Gastroesophageal sphincter (tissue), 4 donors: ENCODE results near the gene NDUFA6. TPM values are rescaled to one million over a fixed set of nuclear protein-coding genes. Genes with fewer than 3 reads are reported as not detected.
A peak's percentile ranks its signal among the peaks of the same experiment; 100 is the strongest.
"Not testable (repeated sequence)": the region's sequence is repeated elsewhere in the genome, so short reads cannot be mapped to it uniquely, and the experiment has no call there.

Source experiments
- ATAC-seq: fragments of 150-250 bp; one replicate; pipeline ENCODE4 v1.9.1; 2016; ENCODE audit warnings: mild to moderate bottlenecking, moderate library complexity
- H3K27ac ChIP-seq, 4 donors: fragments of 200-600 bp; sonication (generic) in 3 of 4; 1 replicate in 3 of 4; 2 replicates in 1 of 4; pipeline ENCODE4 v1.5.1; 2016 to 2019
- H3K27me3 ChIP-seq: fragments of 200-600 bp; sonication (generic); one replicate; pipeline ENCODE4 v1.5.1; 2019
- H3K36me3 ChIP-seq, 2 donors: fragments of 200-600 bp; sonication (generic); one replicate each; pipeline ENCODE4 v1.5.1; 2019; ENCODE audit warnings: control low read depth in 1 of 2
- H3K4me1 ChIP-seq, 3 donors: fragments of 200-600 bp; sonication (generic); 1 replicate in 2 of 3; 2 replicates in 1 of 3; pipeline ENCODE4 v1.5.1; 2016 to 2019; ENCODE audit warnings: control low read depth in 2 of 3
- H3K4me3 ChIP-seq, 2 donors: fragments of 200-600 bp; sonication (generic); one replicate each; pipeline ENCODE4 v1.5.1; 2019; ENCODE audit warnings: mild to moderate bottlenecking in 1 of 2, moderate library complexity in 1 of 2
- H3K9me3 ChIP-seq, 3 donors: fragments of 200-600 bp; sonication (generic); one replicate each; pipeline ENCODE4 v1.5.1; 2017 to 2019; ENCODE audit warnings: control low read depth in 2 of 3
- EP300 ChIP-seq: sonication (generic); formaldehyde crosslinking; IDR thresholded peaks from one replicate; pipeline ENCODE4 v1.6.1; 2017; ENCODE audit warnings: antibody characterized with exemption, mild to moderate bottlenecking
- POLR2A ChIP-seq, 2 donors: fragments of 450-650 bp; IDR thresholded peaks; one replicate each; pipeline ENCODE4 v1.6.1; 2017; ENCODE audit warnings: antibody characterized with exemption in 2 of 2, mild to moderate bottlenecking in 2 of 2, moderate library complexity in 1 of 2
- POLR2AphosphoS5 ChIP-seq: sonication (generic); formaldehyde crosslinking; IDR thresholded peaks from one replicate; pipeline ENCODE4 v1.6.1; 2017; ENCODE audit warnings: antibody characterized with exemption
- WGBS, 2 donors: methylation state at CpG; one replicate each; pipeline ENCODE4 v1.1.5; 2018; ENCODE audit warnings: low coverage in 1 of 2; 5-methylcytosine and 5-hydroxymethylcytosine counted together
- total RNA-seq, 4 donors: library from RNA; depleted of rRNA; stranded (reverse); fragments of >200 nt; gene quantifications; one replicate each; pipeline ENCODE4 v1.1.0, GENCODE V29; 2016
- TF ChIP-seq, protein P1 (sequence below), 4 experiments: fragments of 200-600 bp in 2 of 4; fragments of 450-650 bp in 2 of 4; sonication (generic) in 1 of 4; IDR thresholded peaks; one replicate each; pipeline ENCODE4 v1.5.1; 2017 to 2019; ENCODE audit warnings: antibody characterized with exemption in 4 of 4, mild to moderate bottlenecking in 2 of 4, moderate library complexity in 2 of 4

NDUFA6 gene
- total RNA-seq, 4 donors from 2014 or later = 59.8 to 102 (median 89.9) TPM

DNA sequence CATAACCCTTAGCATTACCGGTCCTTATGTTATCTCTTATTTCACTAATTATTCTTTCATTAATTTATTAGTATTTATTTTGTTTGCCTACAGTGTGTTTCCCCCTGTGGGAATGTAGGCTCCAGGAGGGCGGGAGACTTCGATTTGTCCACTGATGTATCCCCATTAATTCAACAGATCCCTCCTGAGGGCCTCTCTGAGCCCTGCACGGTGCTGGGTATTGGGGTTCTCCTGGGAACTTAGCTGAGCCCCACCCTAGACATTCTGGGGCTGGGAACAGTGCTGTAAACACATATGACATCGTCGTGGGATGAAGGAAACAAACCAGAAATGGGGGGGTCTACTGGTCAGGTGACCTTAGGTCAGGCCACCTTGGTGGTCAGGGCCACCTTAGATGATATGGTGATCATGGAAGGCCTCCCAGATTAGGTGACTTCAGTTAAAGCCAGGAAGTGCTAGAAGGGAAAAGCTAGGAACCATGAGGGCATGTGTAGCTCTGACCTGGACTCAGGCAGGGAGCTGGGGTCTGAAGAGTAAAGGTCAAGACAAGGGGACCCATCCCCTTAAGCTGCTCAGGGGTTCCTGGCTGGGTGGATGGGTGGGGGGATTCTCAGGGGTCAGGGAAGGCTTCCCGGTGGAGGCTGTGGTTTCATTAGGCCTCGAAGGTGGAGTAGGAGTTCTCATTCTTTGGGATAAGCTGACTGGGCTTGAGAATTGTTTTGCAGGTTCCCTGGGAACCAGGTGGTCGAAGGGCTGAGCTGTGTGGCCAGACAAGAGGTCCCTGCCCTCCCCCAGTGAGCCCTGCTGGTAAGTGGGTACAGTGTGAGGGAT is 15.5 kb downstream of the NDUFA6 start:
- ATAC-seq = no peak
- 0 to 51% methylated on average over 1 to 9 of the region's 9 CpGs for WGBS, 2 donors
- Histone ChIP-seq H3K9me3 (no peaks in the 10 kb centered on the region), H3K27ac (peak overlapping the region; percentile 81 to 95 (median 94)), H3K27me3 (no peaks in the 10 kb centered on the region), H3K4me3 (peak overlapping the region; percentile 65 to 83), H3K4me1 (peaks cover 5 to 66% (median 22%) of the 10 kb centered on the region in 3 donors), H3K36me3 (peaks cover 0 to 27% of the 10 kb centered on the region in 2 donors)
- TF ChIP-seq POLR2AphosphoS5 = no peak
- TF ChIP-seq, protein P1, sequence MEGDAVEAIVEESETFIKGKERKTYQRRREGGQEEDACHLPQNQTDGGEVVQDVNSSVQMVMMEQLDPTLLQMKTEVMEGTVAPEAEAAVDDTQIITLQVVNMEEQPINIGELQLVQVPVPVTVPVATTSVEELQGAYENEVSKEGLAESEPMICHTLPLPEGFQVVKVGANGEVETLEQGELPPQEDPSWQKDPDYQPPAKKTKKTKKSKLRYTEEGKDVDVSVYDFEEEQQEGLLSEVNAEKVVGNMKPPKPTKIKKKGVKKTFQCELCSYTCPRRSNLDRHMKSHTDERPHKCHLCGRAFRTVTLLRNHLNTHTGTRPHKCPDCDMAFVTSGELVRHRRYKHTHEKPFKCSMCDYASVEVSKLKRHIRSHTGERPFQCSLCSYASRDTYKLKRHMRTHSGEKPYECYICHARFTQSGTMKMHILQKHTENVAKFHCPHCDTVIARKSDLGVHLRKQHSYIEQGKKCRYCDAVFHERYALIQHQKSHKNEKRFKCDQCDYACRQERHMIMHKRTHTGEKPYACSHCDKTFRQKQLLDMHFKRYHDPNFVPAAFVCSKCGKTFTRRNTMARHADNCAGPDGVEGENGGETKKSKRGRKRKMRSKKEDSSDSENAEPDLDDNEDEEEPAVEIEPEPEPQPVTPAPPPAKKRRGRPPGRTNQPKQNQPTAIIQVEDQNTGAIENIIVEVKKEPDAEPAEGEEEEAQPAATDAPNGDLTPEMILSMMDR (IDR thresholded peaks at IDR 0.05) = no peak
- TF ChIP-seq POLR2A (IDR thresholded peaks at IDR 0.05) = no peak
- TF ChIP-seq EP300 = no peak

DNA sequence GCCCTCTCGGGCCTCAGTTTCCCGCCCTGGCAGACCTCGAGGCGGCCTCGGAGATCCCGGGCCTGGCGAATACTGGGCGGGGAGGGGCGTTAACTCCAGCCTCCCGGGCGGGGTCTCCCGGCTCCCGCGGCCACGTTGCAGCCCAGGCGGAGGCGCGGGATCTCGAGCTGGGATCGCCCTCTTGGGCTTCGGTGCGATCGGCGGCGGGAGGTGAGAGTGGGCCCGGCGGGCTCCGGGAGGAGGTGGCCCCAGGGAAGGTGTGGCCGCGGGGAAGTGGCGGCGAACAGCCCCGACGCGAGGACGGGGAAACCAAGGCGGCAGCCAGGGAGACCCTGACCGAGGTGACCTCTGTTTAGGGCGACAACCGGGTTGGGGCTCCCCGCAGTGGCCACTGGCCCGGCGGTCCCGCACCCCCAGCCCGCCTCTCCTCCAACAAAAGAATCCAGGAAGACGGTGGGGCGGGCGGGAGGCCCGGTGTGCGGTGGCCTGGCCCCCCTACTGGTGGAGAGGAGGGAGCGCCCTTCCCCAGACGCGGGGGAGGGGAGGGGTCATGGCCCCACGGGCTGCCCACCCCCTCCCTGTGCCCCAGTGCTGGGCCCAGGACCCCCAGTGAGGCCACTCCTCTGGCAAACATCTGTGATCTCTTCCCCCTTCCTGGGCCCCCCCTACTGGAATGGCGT is 16.3 kb downstream of the NDUFA6 start, which contains the start of gene PHETA2:
Gene PHETA2 (plus strand): TSS at position 117 of the 680 bp plus-strand sequence. CDS start 3,046 bp downstream, outside the sequence.
- peaks cover 0 to 27% of the 10 kb centered on the region in 2 donors for H3K36me3 ChIP-seq
- WGBS, 2 donors = 0% methylated on average over 1 of the region's 55 CpGs; no CpG with 5 or more reads in 1 of the 2 donors
- no peak for ATAC-seq
- peak within 1 kb of the TSS; percentile 65 to 83 for H3K4me3 ChIP-seq
- H3K27ac ChIP-seq = peak within 1 kb of the TSS; percentile 81 to 95 (median 94)
- TF ChIP-seq POLR2A (IDR thresholded peaks at IDR 0.05) (peak; percentile 19 to 20), POLR2AphosphoS5 (no peak)
- TF ChIP-seq, protein P1 (IDR thresholded peaks at IDR 0.05) = peak in 3 of 4 experiments; percentile 52 to 62 (median 57)
- no peaks in the 10 kb centered on the region for H3K9me3 ChIP-seq
- peaks cover 5 to 73% (median 27%) of the 10 kb centered on the region in 3 donors for H3K4me1 ChIP-seq
- no peaks in the 10 kb centered on the region for H3K27me3 ChIP-seq

DNA sequence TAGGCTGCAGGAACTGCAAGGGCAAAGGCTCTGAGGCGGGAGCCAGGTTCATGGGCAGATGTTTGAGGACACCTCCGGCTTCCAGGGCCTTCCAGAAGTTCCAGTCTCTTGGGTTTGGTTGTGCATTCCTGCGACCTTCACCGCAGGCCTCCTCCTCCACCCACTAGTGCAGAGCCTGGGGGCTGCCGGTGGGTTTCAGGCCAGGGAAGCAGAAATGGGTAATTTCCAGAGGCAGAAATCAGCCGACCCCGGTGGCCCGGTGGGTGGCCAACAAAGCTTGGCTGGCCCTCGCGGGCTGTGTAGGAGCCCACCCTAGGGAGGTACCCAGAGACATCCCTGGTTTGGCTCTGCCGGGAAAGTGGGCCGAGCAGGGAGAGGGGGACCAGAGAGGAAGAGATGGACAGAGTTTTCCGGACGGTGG is 16.9 kb downstream of the NDUFA6 start:
- TF ChIP-seq POLR2A (IDR thresholded peaks at IDR 0.05) (no peak), EP300 (no peak), POLR2AphosphoS5 (no peak)
- TF ChIP-seq, protein P1 (IDR thresholded peaks at IDR 0.05) = no peak
- 67 to 96% methylated on average over 1 to 3 of the region's 14 CpGs for WGBS, 2 donors
- Histone ChIP-seq H3K27me3 (no peaks in the 10 kb centered on the region), H3K9me3 (no peaks in the 10 kb centered on the region), H3K27ac (peak overlapping the region; percentile 81 to 95 (median 94)), H3K4me1 (peaks cover 5 to 75% (median 26%) of the 10 kb centered on the region in 3 donors), H3K36me3 (peaks cover 0 to 27% of the 10 kb centered on the region in 2 donors), H3K4me3 (peak overlapping the region; percentile 65 to 83)
- ATAC-seq = no peak

DNA sequence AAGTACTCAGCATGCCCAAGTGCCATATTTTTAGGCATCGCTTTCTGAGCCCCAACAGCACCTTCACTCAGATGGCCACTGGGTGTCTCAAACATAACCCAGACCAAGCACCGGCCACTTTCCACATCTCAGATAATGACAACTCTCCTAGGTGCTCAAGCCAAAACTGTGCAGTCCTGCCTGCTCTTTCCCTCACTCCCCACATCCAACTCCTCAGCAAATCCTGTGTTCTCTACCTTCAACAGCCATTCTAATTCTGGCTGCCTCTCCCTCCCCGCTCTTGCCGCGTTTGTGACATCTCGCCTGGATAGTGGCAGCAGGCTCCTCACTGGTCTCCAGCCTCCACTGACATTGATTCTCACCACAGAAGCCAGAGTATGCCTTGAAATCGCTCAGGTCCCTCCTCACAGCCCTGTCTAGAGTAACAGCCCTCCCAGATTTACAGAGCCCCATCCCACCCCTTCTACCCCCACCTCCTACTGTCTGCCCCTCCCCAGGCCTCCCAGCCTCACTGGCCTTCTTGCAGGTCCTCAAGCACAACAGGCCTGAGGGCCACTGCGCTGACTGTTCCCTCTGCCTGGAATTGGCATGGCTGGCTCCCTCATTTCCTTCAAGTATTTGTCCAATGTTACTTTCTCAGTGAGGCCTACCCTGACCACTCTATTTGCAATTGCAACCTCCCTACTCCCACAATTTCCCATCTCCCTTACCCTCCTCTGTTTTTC is 17.8 kb downstream of the NDUFA6 start:
- ATAC-seq = no peak
- peaks cover 0 to 31% of the 10 kb centered on the region in 2 donors for H3K36me3 ChIP-seq
- H3K4me3 ChIP-seq = no peak overlapping the region
- TF ChIP-seq POLR2A (IDR thresholded peaks at IDR 0.05) (no peak), POLR2AphosphoS5 (no peak), EP300 (no peak)
- TF ChIP-seq, protein P1 (IDR thresholded peaks at IDR 0.05) = no peak
- no peaks in the 10 kb centered on the region for H3K27me3 ChIP-seq
- peak overlapping the region in 2 of 4 donors; percentile 31 to 42 for H3K27ac ChIP-seq
- H3K4me1 ChIP-seq = peaks cover 0 to 73% (median 17%) of the 10 kb centered on the region in 3 donors
- 79 to 82% methylated on average over 5 to 8 of the region's 8 CpGs for WGBS, 2 donors
- H3K9me3 ChIP-seq = no peaks in the 10 kb centered on the region

DNA sequence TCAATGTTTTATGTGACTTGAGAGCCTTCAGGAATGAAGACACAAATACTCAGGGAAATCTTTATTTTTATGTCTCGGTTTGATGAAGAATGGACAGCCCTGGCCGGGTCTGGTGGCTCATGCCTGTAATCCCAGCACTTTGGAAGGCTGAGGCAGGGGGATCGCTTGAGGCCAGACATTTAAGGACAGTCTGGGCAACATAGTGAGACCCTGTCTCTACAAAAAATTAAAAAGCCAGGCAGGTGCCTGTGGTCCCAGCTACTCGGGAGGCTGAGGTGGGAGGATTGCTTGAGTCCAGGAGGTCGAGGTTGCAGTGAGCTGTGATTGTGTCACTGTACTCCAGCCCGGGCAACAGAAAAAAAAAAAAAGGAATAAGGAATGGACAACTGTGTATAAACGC is 19.1 kb downstream of the NDUFA6 start:
- H3K4me1 ChIP-seq = peaks cover 0 to 64% (median 14%) of the 10 kb centered on the region in 3 donors
- peak overlapping the region in 1 of 2 donors; percentile 76 for H3K4me3 ChIP-seq
- not testable (repeated sequence) for H3K27me3 ChIP-seq, H3K9me3 ChIP-seq, ATAC-seq
- H3K36me3 ChIP-seq = peaks cover 0 to 31% of the 10 kb centered on the region in 2 donors
- WGBS, 2 donors = 52 to 57% methylated on average over 2 to 6 of the region's 7 CpGs
- peak overlapping the region; percentile 70 to 94 (median 90) for H3K27ac ChIP-seq
